Loucy (cell line): ENCODE data around the gene TC2N.

Experiments used
- H2AFZ ChIP-seq: fragments of 200-600 bp; sonication (generic); 2 replicates; pipeline ENCODE4 v1.6.0; 2016; ENCODE audit warnings: antibody characterized with exemption, mild to moderate bottlenecking, low read length, moderate library complexity
- H3F3A ChIP-seq: fragments of 200-600 bp; 2 replicates; pipeline ENCODE4 v1.6.0; 2016; ENCODE audit warnings: antibody characterized with exemption, low read depth, mild to moderate bottlenecking
- H3K27me3 ChIP-seq: fragments of 200-600 bp; sonication (generic); 2 replicates; pipeline ENCODE4 v1.6.1; 2014; ENCODE audit warnings: low read length, mild to moderate bottlenecking; ENCODE audit not compliant: insufficient read depth, poor library complexity, severe bottlenecking
- H3K36me3 ChIP-seq: fragments of 200-600 bp; sonication (generic); 2 replicates; pipeline ENCODE4 v1.6.1; 2016; ENCODE audit warnings: low read length; ENCODE audit not compliant: insufficient read depth
- H3K4me1 ChIP-seq: fragments of 200-600 bp; sonication (generic); 2 replicates; pipeline ENCODE4 v1.5.1; 2014; ENCODE audit warnings: low read length, mild to moderate bottlenecking; ENCODE audit not compliant: insufficient read depth, poor library complexity, severe bottlenecking
- H3K4me2 ChIP-seq: fragments of 200-600 bp; sonication (generic); 2 replicates; pipeline ENCODE4 v1.6.0; 2014; ENCODE audit warnings: antibody characterized with exemption, low read length, low read depth, mild to moderate bottlenecking; ENCODE audit not compliant: poor library complexity, severe bottlenecking
- H3K4me3 ChIP-seq: fragments of 200-600 bp; sonication (generic); 2 replicates; pipeline ENCODE4 v1.5.1; 2014; ENCODE audit warnings: low read length, mild to moderate bottlenecking, mixed read lengths; ENCODE audit not compliant: poor library complexity, severe bottlenecking
- H3K79me2 ChIP-seq: fragments of 200-600 bp; sonication (generic); 2 replicates; pipeline ENCODE4 v1.6.1; 2014; ENCODE audit warnings: low read length; ENCODE audit not compliant: insufficient read depth
- H3K9ac ChIP-seq: fragments of 200-600 bp; sonication (generic); 2 replicates; pipeline ENCODE4 v1.6.0; 2014; ENCODE audit warnings: mild to moderate bottlenecking, low read depth, low read length, moderate library complexity; ENCODE audit not compliant: poor library complexity, severe bottlenecking
- H3K9me2 ChIP-seq: fragments of 200-600 bp; sonication (generic); replicated peaks from 2 replicates; pipeline ENCODE4 v1.6.1; 2016; ENCODE audit warnings: low read depth, low read length, mixed read lengths
- H3K9me3 ChIP-seq: fragments of 200-600 bp; sonication (generic); 2 replicates; pipeline ENCODE4 v1.6.1; 2014; ENCODE audit warnings: mild to moderate bottlenecking, antibody characterized with exemption, low read length, low read depth; ENCODE audit not compliant: insufficient read depth
- H4K20me1 ChIP-seq: fragments of 200-600 bp; sonication (generic); 2 replicates; pipeline ENCODE4 v1.6.0; 2014; ENCODE audit warnings: antibody characterized with exemption, low read length, mild to moderate bottlenecking; ENCODE audit not compliant: insufficient read depth, poor library complexity, severe bottlenecking
- CTCF ChIP-seq: fragments of 200-600 bp; sonication (generic); conservative IDR thresholded peaks from 2 replicates; pipeline ENCODE4 v1.5.1; 2014; ENCODE audit warnings: mild to moderate bottlenecking, antibody characterized with exemption, low read length
- EZH2phosphoT487 ChIP-seq: fragments of 200-600 bp; IDR thresholded peaks from 2 replicates; pipeline ENCODE4 v1.6.1; 2018; ENCODE audit warnings: antibody characterized with exemption, mild to moderate bottlenecking, moderate library complexity, borderline replicate concordance

The TC2N gene

GRCh38 chr14:91841065-91841464, 26.3 kb downstream of the TC2N start:
- Histone ChIP-seq H3K9me3 (no peaks in the 10 kb centered on the region), H2AFZ (no peak overlapping the region), H3K4me2 (no peak overlapping the region), H3K4me3 (no peak overlapping the region), H3K27me3 (no peaks in the 10 kb centered on the region), H4K20me1 (no peaks in the 10 kb centered on the region), H3K79me2 (no peaks in the 10 kb centered on the region), H3K9ac (no peak overlapping the region), H3F3A (no peaks in the 10 kb centered on the region), H3K4me1 (no peaks in the 10 kb centered on the region), H3K9me2 (no peaks in the 10 kb centered on the region), H3K36me3 (no peaks in the 10 kb centered on the region)
- TF ChIP-seq CTCF (no peak), EZH2phosphoT487 (no peak)

- no peaks in the 10 kb centered on the region for H3K9me2 ChIP-seq
- no peak overlapping the region for H3K4me3 ChIP-seq
- H2AFZ ChIP-seq: no peak overlapping the region
- TF ChIP-seq EZH2phosphoT487: no peak
- no peak for TF ChIP-seq CTCF
- H3K79me2 ChIP-seq: no peaks in the 10 kb centered on the region
- no peaks in the 10 kb centered on the region for H4K20me1 ChIP-seq
- H3K9ac ChIP-seq: no peak overlapping the region
- H3K36me3 ChIP-seq: no peaks in the 10 kb centered on the region
- no peaks in the 10 kb centered on the region for H3K9me3 ChIP-seq
- no peaks in the 10 kb centered on the region for H3K4me1 ChIP-seq
- no peaks in the 10 kb centered on the region for H3F3A ChIP-seq
- H3K4me2 ChIP-seq: no peak overlapping the region
- no peaks in the 10 kb centered on the region for H3K27me3 ChIP-seq
Measured at GRCh38 chr14:91839749-91840148, 27.6 kb downstream of the TC2N start.

GRCh38 chr14:91837076-91837475, 30.3 kb downstream of the TC2N start:
- Histone ChIP-seq H3K4me3 (no peak overlapping the region), H3F3A (no peaks in the 10 kb centered on the region), H3K79me2 (no peaks in the 10 kb centered on the region), H3K4me1 (no peaks in the 10 kb centered on the region), H4K20me1 (no peaks in the 10 kb centered on the region), H2AFZ (no peak overlapping the region), H3K4me2 (no peak overlapping the region), H3K36me3 (no peaks in the 10 kb centered on the region), H3K9ac (no peak overlapping the region), H3K9me3 (no peaks in the 10 kb centered on the region), H3K27me3 (no peaks in the 10 kb centered on the region), H3K9me2 (no peaks in the 10 kb centered on the region)
- TF ChIP-seq CTCF: no peak
- TF ChIP-seq EZH2phosphoT487: no peak
